ENCODE data around the gene GART.
"Not testable (repeated sequence)": the region's sequence is repeated elsewhere in the genome, so short reads cannot be mapped to it uniquely, and the experiment has no call there.

GART gene

DNA sequence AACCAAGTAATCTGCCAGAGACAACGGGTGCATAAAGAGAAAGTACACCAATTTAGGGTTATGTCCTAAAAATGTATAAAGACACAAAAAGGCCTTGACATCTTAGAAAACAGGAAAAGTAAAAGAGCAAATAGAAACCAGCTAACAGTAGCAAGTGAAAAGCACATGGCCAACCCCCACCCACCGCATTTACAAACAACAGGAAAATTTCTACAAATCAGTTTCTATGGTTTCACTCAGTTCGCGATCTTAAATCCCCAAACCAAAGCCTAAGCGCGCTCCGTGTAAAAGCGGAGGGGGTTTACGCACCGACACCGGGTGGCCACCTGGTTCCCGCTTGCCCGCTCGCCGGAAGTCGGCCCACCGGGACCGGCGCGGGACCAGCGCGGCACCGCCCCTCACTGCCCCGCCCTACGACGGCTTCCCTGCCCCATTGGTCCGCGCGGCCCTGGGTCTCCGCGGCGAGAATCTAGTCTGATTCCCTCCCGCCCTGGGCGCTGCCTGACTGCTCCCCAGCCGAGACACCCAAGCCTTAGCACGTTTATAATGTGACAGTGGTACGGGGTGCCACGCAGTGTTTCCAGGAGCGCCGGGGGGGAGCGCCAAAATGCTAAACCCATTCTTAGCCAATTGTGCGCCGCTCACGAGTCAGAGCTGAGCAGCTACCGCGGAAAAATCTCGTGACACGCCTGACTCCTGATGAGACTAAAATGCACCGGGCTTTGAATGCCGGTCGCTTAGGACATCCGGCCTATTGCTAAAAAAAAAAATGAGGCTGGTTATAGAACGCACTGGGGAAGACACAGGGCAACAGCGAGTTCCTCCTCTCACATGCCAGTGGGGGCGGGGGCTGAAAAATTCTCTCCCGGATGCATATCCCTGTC lies at the start of gene GART:
Gene GART (minus strand): TSS at position 362 of the 884 bp plus-strand sequence. CDS start 2,802 bp downstream, outside the sequence.
- DNase-seq: peak; percentile 81

- DNase-seq: peak; percentile 82
Observed at GRCh38 chr21:33588485-33589335, 46.8 kb upstream of the GART start, which contains the start of gene DONSON. DONSON (minus strand) TSS chr21:33588684; CDS start chr21:33588641, 43 bp downstream.

GRCh38 chr21:33587792-33588484 lies 46.0 kb upstream of the GART start:
- peak; percentile 10 for DNase-seq

DNA sequence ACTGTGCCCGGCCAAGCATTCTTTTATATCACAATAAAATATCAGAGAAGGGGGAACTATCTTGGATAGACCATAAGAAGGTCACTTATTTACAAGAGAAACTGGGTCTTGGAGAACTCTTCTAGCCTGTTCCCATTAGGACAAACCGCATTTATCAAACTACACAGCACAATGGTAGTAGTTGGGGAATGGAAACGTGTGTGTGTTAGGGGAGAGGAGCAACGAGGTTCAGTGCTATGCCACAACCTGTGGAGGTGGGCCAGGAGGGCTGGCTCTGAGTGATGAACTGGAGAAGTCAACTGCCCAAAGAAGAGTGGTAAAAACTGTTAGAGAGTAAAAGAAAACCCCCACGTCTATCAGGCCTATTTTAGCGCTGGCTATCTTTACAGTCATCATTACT lies 45.0 kb upstream of the GART start:
- DNase-seq: no peak

- DNase-seq: no peak
Observed at GRCh38 chr21:33584455-33584854, 42.5 kb upstream of the GART start.

- no peak for DNase-seq
Observed at GRCh38 chr21:33578959-33579542, 37.1 kb upstream of the GART start.

- DNase-seq: no peak
Observed at GRCh38 chr21:33578214-33578613, 36.3 kb upstream of the GART start.

GRCh38 chr21:33576741-33577141 lies 34.8 kb upstream of the GART start:
- not testable (repeated sequence) for DNase-seq

- DNase-seq: no peak
Observed at GRCh38 chr21:33572350-33572749, 30.4 kb upstream of the GART start.

GRCh38 chr21:33569991-33570390 lies 28.1 kb upstream of the GART start:
- DNase-seq: no peak

GRCh38 chr21:33568448-33568847 lies 26.5 kb upstream of the GART start:
- DNase-seq: no peak

DNA sequence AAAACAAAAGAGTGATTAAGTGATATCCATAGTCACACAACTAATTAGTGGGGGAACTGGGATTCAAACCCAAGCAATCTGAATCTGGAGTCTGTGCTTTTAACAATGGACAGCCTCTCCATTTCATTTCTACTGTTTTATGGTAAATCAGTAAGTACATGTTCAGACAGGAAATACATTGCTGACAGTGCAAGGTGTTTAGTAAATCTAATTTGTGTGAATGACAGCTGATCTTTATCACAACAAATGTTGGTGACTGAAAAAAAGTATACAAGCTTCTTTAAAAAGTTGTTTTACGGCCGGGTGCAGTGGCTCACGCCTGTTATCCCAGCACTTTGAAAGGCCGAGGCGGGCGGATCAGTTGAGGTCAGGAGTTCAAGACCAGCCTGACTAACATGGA lies 26.0 kb upstream of the GART start:
- DNase-seq: no peak

DNA sequence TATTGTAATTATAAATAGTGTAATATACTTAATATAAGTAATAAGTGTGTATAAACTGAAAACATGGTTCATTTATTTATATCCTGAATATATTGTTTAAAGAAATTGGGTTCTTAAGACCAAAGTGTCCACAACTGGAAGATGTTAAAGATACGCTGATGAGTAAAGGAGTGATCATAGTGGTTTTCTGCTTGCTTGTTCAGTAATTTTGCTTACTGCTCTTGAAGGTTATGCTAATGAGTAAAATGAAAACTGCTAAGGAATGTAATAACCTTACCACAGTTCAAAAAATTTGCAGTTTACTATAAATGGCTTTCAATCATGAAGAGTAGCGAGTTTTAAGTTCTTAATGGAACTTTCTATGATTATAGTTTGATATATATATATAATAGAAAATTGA lies 24.6 kb upstream of the GART start:
- no peak for DNase-seq

GRCh38 chr21:33562389-33562788 lies 20.5 kb upstream of the GART start:
- no peak for DNase-seq

GRCh38 chr21:33561373-33561772 lies 19.5 kb upstream of the GART start:
- DNase-seq: no peak

DNA sequence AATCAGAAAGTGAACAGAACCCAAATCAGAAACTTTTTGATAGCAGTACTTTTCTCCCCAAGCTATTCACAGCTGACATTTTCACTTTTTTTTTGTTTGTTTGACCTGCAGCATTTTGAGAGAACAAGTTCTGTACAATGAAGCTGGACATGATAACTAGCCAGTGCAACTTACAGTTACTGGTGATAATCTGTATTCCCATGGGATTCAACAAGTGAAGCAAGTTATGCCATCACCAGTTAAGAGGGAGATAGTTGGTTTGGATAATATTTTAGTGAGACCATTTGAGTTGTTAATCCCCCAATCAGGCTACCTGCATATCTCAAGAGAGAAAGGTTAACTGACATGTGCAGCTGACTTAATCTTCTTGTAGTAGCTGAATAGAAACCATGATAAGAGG lies 19.0 kb upstream of the GART start:
- DNase-seq: no peak

DNA sequence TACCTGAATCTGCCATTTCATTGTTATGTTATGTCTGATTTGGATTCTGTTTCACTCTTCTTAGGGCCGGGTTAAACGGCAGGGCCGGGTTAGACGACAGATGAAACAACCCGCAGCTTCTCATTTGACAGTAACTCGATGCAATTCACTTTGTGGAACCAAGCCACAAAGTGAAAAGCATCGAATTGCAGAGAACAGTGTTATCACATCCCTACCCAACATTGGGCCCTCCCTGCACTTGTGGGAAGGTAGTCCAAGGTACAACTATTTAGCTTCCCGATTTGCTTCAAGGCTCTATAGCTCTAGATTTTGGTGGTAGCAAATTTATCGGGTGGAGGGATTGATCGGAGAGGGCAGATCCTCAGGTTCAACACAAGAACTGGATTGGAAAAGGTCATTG lies 17.9 kb upstream of the GART start:
- no peak for DNase-seq

DNA sequence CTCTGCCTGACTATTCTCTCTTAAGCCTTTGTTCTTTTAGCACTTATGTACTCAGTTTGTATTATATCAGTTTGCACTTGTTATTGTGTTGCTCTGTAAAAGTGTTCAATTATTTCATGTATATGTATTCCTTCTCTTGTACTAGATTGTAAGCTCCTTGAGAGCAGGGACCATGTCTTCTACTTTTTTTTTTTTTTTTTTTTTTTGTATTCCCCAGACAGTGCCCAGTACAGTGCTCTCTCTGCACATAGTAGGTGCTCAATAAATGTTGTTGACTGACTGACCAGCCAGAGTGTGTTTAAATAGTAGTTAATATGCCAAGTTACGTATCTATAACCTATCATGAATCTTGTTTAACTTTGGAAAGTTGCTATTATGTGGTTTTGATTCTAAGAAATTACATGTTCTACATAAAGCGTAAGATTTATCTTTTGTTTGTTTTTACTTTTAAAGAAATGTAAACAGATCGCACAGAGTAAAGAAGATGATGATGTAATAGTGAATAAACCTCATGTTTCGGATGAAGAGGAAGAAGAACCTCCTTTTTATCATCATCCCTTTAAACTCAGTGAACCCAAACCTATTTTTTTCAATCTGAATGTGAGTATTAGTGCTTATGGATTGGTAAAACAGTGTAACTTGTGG lies 17.0 kb upstream of the GART start:
- DNase-seq: no peak

- DNase-seq: no peak
Observed at GRCh38 chr21:33557447-33557846, 15.5 kb upstream of the GART start.

- no peak for DNase-seq
Observed at GRCh38 chr21:33554982-33555344, 13.0 kb upstream of the GART start.

- DNase-seq: no peak
Observed at GRCh38 chr21:33554236-33554981, 12.5 kb upstream of the GART start.
